Spleen (tissue), 7 donors: ENCODE measurements around the gene OS9.

ENCODE experiments used
- POLR2A ChIP-seq, 3 donors: fragments of 450-650 bp; IDR thresholded peaks; one replicate each; pipeline ENCODE4 v1.5.1; 2017; ENCODE audit warnings: antibody characterized with exemption in 3 of 3, mild to moderate bottlenecking in 1 of 3
- POLR2AphosphoS5 ChIP-seq, 3 donors: sonication (generic); formaldehyde crosslinking; IDR thresholded peaks; one replicate each; pipeline ENCODE4 v1.5.1; 2017; ENCODE audit warnings: antibody characterized with exemption in 3 of 3
- TF ChIP-seq, protein P1 (sequence below), 11 experiments: fragments of 200-600 bp in 7 of 11; fragments of 450-650 bp in 4 of 11; sonication (generic) in 4 of 11; IDR thresholded peaks in 8 of 11; conservative IDR thresholded peaks in 3 of 11; 1 replicate in 7 of 11; 2 replicates in 4 of 11; pipeline versions ENCODE4 v1.4.0 to v1.8.0; 2016 to 2021; ENCODE audit warnings: antibody characterized with exemption in 11 of 11, inconsistent platforms in 4 of 11, mild to moderate bottlenecking in 1 of 11
- donor health status: DM: no; HTN: no; CAD: no; lungs with moderate emphysema.
- donor health status: DM: no; HTN: no; CAD: no.
- donor health status: DM: no; HTN: no; CAD: no.

DNA sequence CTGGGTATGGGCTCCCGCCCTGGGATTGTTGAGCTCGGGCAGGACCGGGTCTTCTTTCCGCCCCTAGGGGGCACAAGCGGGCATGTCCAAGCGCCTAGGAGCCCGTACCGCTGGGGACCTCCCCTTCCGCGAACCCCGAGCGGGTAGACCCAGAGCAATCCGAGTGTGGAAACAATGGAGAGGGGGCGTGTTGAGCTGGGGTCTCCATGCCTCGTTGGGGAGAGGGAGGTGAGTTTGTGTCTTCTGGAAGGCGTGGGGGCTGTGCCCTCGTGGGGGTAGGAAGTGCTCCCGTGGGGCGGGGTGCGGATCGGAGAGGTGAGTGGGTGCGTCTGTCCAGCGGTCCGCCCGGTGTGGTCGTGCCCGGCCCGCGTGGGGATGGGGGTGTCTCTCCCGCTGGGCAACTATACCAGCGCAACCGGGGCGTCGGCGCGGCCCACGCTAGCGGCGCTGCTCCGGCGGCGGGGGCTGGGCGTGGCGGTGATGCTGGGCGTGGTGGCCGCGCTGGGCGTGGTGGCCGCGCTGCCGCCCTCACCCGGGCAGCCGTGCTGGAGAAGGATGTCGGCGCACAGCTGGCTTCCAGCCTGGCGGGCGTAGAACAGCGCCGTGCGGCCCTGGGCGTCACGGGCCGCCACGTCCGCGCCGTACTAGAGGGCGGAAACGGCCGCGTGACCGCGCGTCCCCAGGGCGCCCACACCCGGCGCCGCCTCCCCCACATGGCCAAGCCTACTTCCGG lies 32.4 kb downstream of the OS9 start:
- no peak for TF ChIP-seq POLR2A (IDR thresholded peaks at IDR 0.05)
- TF ChIP-seq, protein P1, sequence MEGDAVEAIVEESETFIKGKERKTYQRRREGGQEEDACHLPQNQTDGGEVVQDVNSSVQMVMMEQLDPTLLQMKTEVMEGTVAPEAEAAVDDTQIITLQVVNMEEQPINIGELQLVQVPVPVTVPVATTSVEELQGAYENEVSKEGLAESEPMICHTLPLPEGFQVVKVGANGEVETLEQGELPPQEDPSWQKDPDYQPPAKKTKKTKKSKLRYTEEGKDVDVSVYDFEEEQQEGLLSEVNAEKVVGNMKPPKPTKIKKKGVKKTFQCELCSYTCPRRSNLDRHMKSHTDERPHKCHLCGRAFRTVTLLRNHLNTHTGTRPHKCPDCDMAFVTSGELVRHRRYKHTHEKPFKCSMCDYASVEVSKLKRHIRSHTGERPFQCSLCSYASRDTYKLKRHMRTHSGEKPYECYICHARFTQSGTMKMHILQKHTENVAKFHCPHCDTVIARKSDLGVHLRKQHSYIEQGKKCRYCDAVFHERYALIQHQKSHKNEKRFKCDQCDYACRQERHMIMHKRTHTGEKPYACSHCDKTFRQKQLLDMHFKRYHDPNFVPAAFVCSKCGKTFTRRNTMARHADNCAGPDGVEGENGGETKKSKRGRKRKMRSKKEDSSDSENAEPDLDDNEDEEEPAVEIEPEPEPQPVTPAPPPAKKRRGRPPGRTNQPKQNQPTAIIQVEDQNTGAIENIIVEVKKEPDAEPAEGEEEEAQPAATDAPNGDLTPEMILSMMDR (IDR thresholded peaks at IDR 0.05 in 8 of 11, conservative IDR thresholded peaks at IDR 0.05 in 3 of 11) = peak; percentile 24 to 71 (median 58)
- TF ChIP-seq POLR2AphosphoS5 (IDR thresholded peaks at IDR 0.05) = peak; percentile 27 to 53 (median 28)
